ENCODE data around the gene LYPD8.

GRCh38 chr1:248759644-248760043, 4.1 kb upstream of the LYPD8 start:
- TF ChIP-seq CTCF (IDR thresholded peaks at IDR 0.05 in 4 of 5, conservative IDR thresholded peaks at IDR 0.05 in 1 of 5): no peak
- TF ChIP-seq POLR2A (IDR thresholded peaks at IDR 0.05): no peak
